Rectal smooth muscle tissue (tissue), 1 donor: Measurements from ENCODE around the gene LDLRAD4.

ENCODE experiments used
- H3K27ac ChIP-seq: one replicate; pipeline ENCODE4 v1.7.0; 2013; ENCODE audit warnings: low read depth, low read length, inconsistent platforms
- H3K27me3 ChIP-seq: one replicate; pipeline ENCODE4 v1.7.0; 2013; ENCODE audit warnings: low read length; ENCODE audit not compliant: control insufficient read depth, insufficient read depth
- H3K36me3 ChIP-seq: one replicate; pipeline ENCODE4 v1.7.0; 2013; ENCODE audit warnings: low read length; ENCODE audit not compliant: control insufficient read depth, insufficient read depth
- H3K4me1 ChIP-seq: one replicate; pipeline ENCODE4 v1.7.0; 2013; ENCODE audit warnings: low read length; ENCODE audit not compliant: control insufficient read depth, insufficient read depth
- H3K4me3 ChIP-seq: one replicate; pipeline ENCODE4 v1.7.0; 2013; ENCODE audit warnings: low read length
- H3K9ac ChIP-seq: one replicate; pipeline ENCODE4 v1.7.0; 2013; ENCODE audit warnings: low read length

Gene LDLRAD4

DNA sequence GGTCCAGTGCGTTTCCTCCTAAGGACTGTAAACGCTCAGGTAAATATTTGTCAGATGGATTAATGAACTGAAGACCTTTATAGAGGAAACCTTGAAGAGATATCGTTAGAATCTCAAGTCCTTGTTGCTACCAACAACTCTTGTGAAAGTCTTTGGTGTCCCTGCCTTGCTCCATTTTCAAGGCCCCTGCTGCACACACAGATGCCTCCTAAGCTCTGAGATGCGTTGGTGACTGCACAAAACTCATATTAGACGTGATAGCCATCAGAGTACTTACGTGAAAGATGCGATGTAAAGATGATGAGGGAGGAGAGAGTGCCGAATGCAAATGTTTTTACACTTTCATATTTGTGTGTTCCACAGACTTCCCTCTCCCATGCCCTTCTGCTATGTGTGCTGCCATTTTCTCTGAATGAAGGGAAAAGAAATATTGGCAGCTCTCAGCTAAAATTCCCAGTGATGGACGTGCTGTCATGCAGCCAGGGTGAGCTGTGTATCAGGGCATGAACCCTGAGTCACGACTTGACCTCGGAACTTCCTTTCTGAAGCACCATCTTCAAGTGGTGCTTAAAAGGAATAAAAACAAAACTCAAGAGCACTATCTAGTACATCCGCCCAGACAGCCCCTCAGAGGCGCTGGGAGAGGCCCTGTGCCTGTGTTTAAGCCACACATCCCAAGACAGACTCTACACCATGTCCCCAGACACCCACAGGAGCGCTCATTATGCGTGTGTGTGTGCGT is 390.4 kb downstream of the LDLRAD4 start:
- Histone ChIP-seq H3K9ac (no peak overlapping the region), H3K36me3 (no peaks in the 10 kb centered on the region), H3K27me3 (no peaks in the 10 kb centered on the region), H3K4me3 (no peak overlapping the region), H3K4me1 (peaks cover 5% of the 10 kb centered on the region), H3K27ac (no peak overlapping the region)

DNA sequence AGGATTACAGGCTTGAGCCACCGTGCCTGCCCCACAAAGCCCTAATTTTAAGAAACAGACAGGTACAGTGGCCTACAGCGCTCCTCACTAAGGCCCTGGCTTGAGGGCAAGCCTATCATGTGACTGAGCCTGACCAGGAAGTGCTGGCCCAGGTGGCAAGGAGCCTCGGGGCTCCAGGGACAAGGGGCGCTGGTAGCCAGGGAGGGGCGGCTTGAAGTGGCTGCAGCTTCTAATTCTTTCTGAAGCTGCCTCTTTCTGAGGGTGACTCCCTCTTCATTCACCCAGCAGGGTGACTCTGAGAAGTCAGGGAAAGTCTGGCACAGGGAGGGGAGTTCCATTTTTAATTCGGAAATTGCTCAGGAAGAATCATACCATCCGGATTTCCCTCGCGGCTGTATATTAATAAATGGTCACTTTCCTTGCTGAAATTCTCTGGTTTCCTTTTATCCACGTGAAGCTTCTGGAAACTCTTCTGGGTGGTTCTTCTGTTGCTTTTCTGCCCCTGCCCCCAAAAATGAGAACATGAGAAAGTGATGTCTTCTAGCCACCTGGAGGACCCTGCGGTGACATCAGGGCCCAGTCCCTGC is 392.1 kb downstream of the LDLRAD4 start:
- Histone ChIP-seq H3K27ac (peak overlapping the region; percentile 55), H3K9ac (no peak overlapping the region), H3K4me3 (peak overlapping the region; percentile 48), H3K36me3 (no peaks in the 10 kb centered on the region), H3K27me3 (no peaks in the 10 kb centered on the region), H3K4me1 (peaks cover 5% of the 10 kb centered on the region)

DNA sequence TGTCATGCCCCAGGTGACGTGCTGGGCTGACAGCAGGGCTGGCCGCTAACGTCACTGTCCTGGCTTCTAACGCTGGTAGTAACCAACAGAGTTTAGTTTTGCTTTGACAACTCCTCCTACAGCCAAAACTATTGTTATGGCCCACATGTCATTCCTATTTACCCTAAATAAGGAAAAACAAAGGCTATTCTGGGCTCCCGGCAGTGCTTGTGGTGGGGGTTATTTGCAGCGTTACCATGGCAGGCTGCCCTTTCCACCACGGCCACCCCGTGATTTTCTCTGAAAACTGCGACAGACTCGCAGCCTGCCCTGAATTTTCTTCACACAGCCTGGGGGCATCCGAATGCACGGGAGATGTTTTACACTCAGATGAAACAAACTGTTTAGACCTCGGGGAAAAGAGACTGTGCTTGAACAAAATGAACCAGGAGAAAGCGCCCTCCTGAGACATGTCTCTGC is 392.6 kb downstream of the LDLRAD4 start:
- Histone ChIP-seq H3K4me3 (peak overlapping the region; percentile 48), H3K4me1 (peaks cover 5% of the 10 kb centered on the region), H3K36me3 (no peaks in the 10 kb centered on the region), H3K27ac (peak overlapping the region; percentile 55), H3K9ac (no peak overlapping the region), H3K27me3 (no peaks in the 10 kb centered on the region)

DNA sequence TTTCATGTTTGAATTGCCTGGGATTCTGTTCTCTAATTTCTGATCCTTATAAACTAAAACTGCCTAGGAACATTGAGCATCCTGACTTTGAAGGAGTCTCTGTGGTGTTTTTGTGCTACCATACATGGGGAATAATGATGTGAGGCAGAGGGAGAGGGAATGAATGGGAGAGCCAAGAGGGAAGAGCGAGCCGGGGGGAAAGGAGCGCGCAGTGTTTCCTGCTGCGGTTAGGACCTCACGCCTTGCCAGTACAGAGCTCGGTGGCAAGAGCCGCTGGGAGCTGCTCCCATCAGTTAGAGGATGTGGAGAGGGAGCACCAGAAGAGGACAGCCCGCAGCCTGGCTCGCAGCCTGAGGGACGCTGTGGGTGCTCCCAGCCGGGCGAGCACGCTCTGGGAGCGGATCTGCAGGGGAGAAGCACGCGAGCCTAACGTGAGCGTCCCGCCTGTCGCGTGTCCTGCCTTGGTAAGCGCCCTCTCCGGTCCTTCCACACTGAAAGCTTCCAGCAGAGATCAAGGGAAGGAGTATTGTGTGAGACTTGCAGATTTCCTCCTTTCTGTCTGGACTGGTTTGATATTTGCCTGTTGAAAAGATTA is 393.1 kb downstream of the LDLRAD4 start:
- H3K27ac ChIP-seq: peak overlapping the region; percentile 55
- peaks cover 5% of the 10 kb centered on the region for H3K4me1 ChIP-seq
- H3K9ac ChIP-seq: peak overlapping the region; percentile 6
- H3K27me3 ChIP-seq: no peaks in the 10 kb centered on the region
- H3K36me3 ChIP-seq: no peaks in the 10 kb centered on the region
- H3K4me3 ChIP-seq: peak overlapping the region; percentile 48

DNA sequence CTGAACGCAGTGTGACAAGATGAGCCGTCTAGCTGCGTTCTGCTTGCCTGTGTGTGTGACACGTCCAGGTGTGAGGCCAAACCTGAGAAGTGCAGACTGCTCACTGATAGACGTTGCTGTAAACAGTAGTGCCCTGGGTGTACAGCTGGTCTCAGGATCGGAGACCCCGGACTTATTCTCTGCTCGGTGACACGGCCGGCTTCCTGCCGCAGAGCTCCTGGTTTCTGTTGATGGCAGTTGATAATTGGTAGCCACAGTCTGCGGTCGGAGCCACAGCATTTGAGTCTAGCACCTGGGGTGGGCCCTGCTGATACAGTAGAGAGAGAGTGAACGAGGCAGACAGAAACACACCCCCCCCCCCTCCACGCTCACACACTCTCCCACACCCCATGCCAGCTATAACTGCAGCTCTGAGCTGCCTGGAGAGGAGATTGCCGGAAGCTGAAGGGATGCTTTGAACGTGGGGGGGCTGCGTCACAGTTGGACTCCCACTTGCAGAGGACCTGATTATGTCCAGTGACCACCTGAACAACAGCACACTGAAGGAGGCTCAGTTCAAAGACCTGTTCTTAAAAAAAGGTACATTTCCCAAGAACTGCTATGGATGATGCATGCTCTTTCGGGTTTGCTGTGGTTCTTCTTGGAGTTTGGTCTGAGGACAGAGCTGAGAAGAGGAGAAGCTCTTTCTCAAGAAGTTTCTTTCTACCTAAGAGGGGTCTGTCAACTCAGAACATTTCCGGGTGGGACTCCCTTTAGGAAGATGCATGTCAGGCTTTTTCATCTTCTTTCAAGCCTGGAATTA is 393.8 kb downstream of the LDLRAD4 start:
- H3K4me1 ChIP-seq: peaks cover 5% of the 10 kb centered on the region

DNA sequence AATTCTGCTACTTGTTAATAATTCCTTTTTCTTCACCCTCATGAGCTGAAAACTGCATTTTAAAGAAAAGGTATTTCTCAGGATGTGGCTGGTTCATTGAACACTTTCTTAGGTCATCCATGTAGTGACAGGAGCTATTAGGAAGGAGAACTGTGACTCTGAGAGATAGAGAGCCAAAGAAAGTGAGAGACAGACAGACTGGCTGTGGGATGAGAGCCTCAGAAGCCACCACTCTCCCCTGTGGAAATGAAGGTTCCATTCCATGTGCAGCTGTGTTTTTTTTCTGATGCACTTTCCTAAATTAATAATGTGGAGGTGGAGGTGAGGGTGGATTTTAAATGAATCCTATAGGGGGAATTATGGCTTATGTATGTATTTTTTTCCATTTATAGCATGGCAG is 394.5 kb downstream of the LDLRAD4 start:
- no peaks in the 10 kb centered on the region for H3K27me3 ChIP-seq
- H3K36me3 ChIP-seq: no peaks in the 10 kb centered on the region
- H3K4me1 ChIP-seq: peaks cover 5% of the 10 kb centered on the region
- no peak overlapping the region for H3K27ac ChIP-seq
- no peak overlapping the region for H3K9ac ChIP-seq
- no peak overlapping the region for H3K4me3 ChIP-seq

More for the DNA sequence above, 393.8 kb downstream of the LDLRAD4 start:
- peak overlapping the region; percentile 48 for H3K4me3 ChIP-seq
- H3K9ac ChIP-seq: peak overlapping the region; percentile 6
- no peaks in the 10 kb centered on the region for H3K36me3 ChIP-seq
- H3K27me3 ChIP-seq: no peaks in the 10 kb centered on the region
- no peak overlapping the region for H3K27ac ChIP-seq

DNA sequence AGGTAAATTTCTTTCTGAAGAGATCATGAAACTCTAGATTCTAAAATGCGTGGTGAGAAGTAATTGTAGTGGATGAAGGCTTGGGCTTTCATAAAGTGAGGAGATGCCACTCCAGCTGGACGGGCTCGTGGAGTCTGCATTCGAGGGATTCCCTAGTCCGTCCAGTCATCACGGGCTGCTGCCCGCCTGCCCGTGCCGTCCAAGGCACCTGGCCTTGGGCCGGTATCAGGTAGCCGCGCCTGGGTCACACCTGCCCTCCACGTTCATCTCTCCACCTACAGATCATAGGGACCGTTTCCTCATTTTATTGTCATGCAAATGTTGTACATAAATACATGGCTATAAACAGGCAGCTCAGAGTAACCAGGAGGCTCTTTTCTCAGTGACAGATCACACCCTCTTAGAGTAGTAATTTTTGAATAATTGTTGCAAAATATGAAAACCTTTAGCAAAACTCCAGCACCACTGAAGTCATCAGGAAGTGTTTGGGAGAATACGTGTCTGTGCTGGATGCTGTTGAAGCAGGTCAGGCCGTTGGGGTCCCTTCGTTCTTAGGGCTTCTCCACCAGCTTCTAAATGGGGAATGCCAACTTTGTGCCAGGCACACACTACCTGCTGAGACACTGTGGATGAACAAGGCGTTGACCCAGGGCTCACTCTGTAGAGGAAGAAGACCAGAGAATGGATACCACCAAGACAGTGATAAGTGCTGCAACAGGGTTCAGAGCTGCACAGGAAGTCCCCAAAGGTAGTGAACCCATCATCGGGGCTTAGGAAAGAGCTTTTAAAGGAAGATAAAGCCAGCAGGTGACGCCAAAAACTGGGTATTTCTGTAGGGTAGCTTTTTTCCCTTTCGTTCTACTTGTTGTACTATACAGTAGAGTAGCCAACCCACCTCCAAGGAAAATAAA is 395.3 kb downstream of the LDLRAD4 start:
- no peaks in the 10 kb centered on the region for H3K27me3 ChIP-seq
- peak overlapping the region; percentile 8 for H3K4me3 ChIP-seq
- H3K27ac ChIP-seq: no peak overlapping the region
- H3K4me1 ChIP-seq: peaks cover 5% of the 10 kb centered on the region
- H3K36me3 ChIP-seq: no peaks in the 10 kb centered on the region
- no peak overlapping the region for H3K9ac ChIP-seq

DNA sequence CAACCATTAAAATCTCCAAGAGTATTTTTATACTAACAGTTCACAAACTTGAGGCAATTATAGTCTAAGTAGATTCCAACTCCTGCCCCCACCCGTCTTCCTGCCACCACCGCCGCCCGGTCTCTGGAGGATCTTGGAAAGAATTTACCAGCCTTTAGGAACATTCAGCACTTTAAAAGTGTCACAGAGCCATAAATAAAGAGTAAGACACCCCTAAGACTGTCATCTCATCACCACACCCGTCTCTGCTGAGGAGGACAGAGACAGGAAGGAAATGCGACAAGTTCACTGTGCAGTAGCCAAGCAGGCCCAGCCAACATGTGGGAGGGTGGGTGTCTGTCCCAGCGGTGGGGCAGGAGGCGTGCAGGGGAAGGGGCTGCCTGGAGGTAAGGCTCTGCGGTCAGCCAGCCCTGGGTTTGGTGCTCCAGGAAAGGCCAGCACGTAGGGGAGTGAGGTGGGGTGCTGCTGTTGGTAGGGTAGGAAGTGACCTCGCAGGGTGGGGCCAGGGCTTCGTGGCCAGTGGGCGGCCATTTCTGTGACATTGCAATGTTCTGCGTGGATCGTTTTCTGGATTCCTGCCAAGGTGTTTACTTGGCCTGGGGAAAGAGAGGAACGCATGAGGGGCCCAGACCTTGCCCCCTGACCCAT is 396.2 kb downstream of the LDLRAD4 start:
- no peak overlapping the region for H3K4me3 ChIP-seq
- H3K4me1 ChIP-seq: peaks cover 5% of the 10 kb centered on the region
- no peak overlapping the region for H3K27ac ChIP-seq
- no peaks in the 10 kb centered on the region for H3K27me3 ChIP-seq
- no peak overlapping the region for H3K9ac ChIP-seq
- H3K36me3 ChIP-seq: no peaks in the 10 kb centered on the region

DNA sequence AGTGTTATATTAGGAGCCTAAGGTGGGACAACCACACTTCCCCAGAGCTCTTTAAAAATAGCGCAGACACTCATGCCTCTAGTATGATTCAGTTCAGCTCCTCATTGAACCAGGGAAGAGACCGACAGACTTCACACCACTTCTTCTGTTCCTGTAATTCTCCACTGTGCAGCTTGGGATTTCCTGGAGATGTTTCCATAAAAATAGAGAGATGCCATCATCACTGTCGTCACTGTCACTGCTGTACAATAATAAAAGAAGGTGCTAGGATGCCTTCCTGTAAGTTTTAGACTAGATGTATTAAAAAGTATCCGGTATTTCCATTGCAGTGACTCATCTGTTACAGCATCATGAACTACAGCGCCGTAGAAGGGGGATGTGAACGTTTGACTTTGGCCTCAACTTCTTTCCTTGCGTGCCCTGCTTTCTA is 396.9 kb downstream of the LDLRAD4 start:
- H3K9ac ChIP-seq: no peak overlapping the region
- H3K4me3 ChIP-seq: no peak overlapping the region
- no peaks in the 10 kb centered on the region for H3K36me3 ChIP-seq
- H3K27me3 ChIP-seq: no peaks in the 10 kb centered on the region
- H3K27ac ChIP-seq: no peak overlapping the region
- H3K4me1 ChIP-seq: peaks cover 4% of the 10 kb centered on the region

DNA sequence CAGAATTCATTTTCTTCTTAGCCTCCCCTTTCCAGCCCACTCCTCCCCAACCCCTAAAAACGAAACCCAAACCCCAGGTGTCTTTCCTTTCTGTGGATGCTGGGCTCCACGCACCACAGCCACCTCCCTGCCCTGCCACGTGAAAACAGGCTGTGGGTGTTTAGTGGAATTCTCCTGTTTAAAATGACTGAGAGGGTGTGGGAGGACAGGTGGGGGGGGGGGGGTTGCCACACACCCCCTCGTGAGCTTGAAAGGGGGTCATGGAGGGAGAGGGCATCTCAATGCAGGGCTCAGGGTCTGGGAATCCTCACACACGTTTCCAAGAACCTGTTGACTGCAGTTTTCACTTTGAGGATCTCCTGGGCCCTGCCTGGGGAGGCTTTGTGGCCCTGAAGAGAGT is 397.5 kb downstream of the LDLRAD4 start:
- H3K27me3 ChIP-seq: no peaks in the 10 kb centered on the region
- no peak overlapping the region for H3K4me3 ChIP-seq
- no peak overlapping the region for H3K27ac ChIP-seq
- no peaks in the 10 kb centered on the region for H3K4me1 ChIP-seq
- no peaks in the 10 kb centered on the region for H3K36me3 ChIP-seq
- no peak overlapping the region for H3K9ac ChIP-seq

DNA sequence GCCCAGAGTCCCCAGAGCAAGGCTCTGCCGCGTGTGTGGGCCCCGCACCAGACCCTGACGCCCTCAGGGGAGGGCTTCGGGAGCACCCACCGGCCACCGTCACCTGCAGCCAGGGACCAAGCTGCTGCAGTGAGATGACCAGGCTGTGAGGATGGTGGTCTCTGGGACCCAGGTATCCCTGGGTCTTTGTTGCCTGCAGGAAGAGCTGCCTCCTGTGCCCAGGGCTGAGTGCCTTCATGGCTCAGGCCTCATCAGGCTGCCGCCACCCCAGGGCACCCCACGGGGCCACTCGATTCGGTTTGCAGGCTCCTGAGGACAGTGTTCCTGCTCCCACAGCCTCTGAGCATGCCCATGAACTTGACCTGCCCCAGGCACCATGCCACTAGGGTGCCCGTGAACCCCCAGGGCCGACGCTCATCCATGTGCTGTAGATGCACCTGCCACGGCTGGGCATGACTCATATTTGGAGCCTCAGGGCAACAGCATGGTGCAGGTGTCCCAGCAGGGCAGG is 398.0 kb downstream of the LDLRAD4 start:
- no peak overlapping the region for H3K9ac ChIP-seq
- no peaks in the 10 kb centered on the region for H3K36me3 ChIP-seq
- H3K4me1 ChIP-seq: no peaks in the 10 kb centered on the region
- H3K4me3 ChIP-seq: no peak overlapping the region
- H3K27me3 ChIP-seq: no peaks in the 10 kb centered on the region
- H3K27ac ChIP-seq: no peak overlapping the region
